Trophoblast cell (in vitro differentiated cells and primary cell): ENCODE results near the gene MAGI2.

Source experiments
- DNase-seq, 2 donors: peaks; one replicate each; pipeline ENCODE4 v3.0.0-alpha.2; 2016
- H2AFZ ChIP-seq: 2 replicates; pipeline ENCODE4 v1.6.1; 2013; ENCODE audit warnings: low read length, moderate library complexity, mild to moderate bottlenecking; ENCODE audit not compliant: insufficient read depth, poor library complexity
- H2AK5ac ChIP-seq: 2 replicates; pipeline ENCODE4 v1.6.1; 2013; ENCODE audit warnings: mild to moderate bottlenecking, low read length
- H2BK120ac ChIP-seq: 2 replicates; pipeline ENCODE4 v1.6.1; 2013; ENCODE audit warnings: low read length, mild to moderate bottlenecking, moderate library complexity; ENCODE audit not compliant: insufficient read depth, poor library complexity
- H2BK12ac ChIP-seq: 2 replicates; pipeline ENCODE4 v1.6.1; 2013; ENCODE audit warnings: mild to moderate bottlenecking, low read length, moderate library complexity
- H2BK5ac ChIP-seq: 2 replicates; pipeline ENCODE4 v1.6.1; 2013; ENCODE audit warnings: low read length, low read depth, moderate library complexity, mild to moderate bottlenecking; ENCODE audit not compliant: poor library complexity
- H3K14ac ChIP-seq: 2 replicates; pipeline ENCODE4 v1.6.1; 2013; ENCODE audit warnings: mild to moderate bottlenecking, low read length
- H3K18ac ChIP-seq: 2 replicates; pipeline ENCODE4 v1.6.1; 2013; ENCODE audit warnings: mild to moderate bottlenecking, low read length
- H3K23ac ChIP-seq: 2 replicates; pipeline ENCODE4 v1.6.1; 2013; ENCODE audit warnings: low read length
- H3K27ac ChIP-seq: 2 replicates; pipeline ENCODE4 v1.5.1; 2013; ENCODE audit warnings: low read depth, mild to moderate bottlenecking, inconsistent platforms, low read length, moderate library complexity
- H3K27me3 ChIP-seq: 2 replicates; pipeline ENCODE4 v1.6.1; 2013; ENCODE audit warnings: inconsistent platforms, mild to moderate bottlenecking, low read length, moderate library complexity; ENCODE audit not compliant: insufficient read depth
- H3K36me3 ChIP-seq, 2 experiments: 1 replicate in 1 of 2; 2 replicates in 1 of 2; pipeline ENCODE4 v1.6.1; 2013; ENCODE audit warnings: low read length in 2 of 2, mild to moderate bottlenecking in 2 of 2, moderate library complexity in 1 of 2; ENCODE audit not compliant: insufficient read depth in 2 of 2, control insufficient read depth in 1 of 2
- H3K4ac ChIP-seq: 2 replicates; pipeline ENCODE4 v1.6.1; 2013; ENCODE audit warnings: low read depth, mild to moderate bottlenecking, low read length, moderate library complexity
- H3K4me1 ChIP-seq, 2 experiments: 1 replicate in 1 of 2; 2 replicates in 1 of 2; pipeline ENCODE4 v1.6.1; 2013; ENCODE audit warnings: low read length in 2 of 2, mild to moderate bottlenecking in 2 of 2, moderate library complexity in 1 of 2; ENCODE audit not compliant: insufficient read depth in 2 of 2, control insufficient read depth in 1 of 2
- H3K4me2 ChIP-seq: 2 replicates; pipeline ENCODE4 v1.6.1; 2013; ENCODE audit warnings: inconsistent platforms, mild to moderate bottlenecking, low read length, moderate library complexity
- H3K4me3 ChIP-seq: 2 replicates; pipeline ENCODE4 v1.5.1; 2013; ENCODE audit warnings: mild to moderate bottlenecking, low read depth, low read length, inconsistent platforms
- H3K79me1 ChIP-seq: one replicate; pipeline ENCODE4 v1.6.1; 2013; ENCODE audit warnings: low read length
- H3K79me2 ChIP-seq: 2 replicates; pipeline ENCODE4 v1.6.1; 2013; ENCODE audit warnings: low read length, mild to moderate bottlenecking; ENCODE audit not compliant: control insufficient read depth, insufficient read depth, poor library complexity
- H3K9ac ChIP-seq: 2 replicates; pipeline ENCODE4 v1.6.1; 2013; ENCODE audit warnings: mild to moderate bottlenecking, low read length
- H3K9me3 ChIP-seq: 2 replicates; pipeline ENCODE4 v1.6.1; 2013; ENCODE audit warnings: low read depth, mild to moderate bottlenecking, control low read depth, inconsistent platforms, low read length; ENCODE audit not compliant: insufficient read depth
- H4K12ac ChIP-seq: 2 replicates; pipeline ENCODE4 v1.6.1; 2013; ENCODE audit warnings: low read depth, mild to moderate bottlenecking, low read length, moderate library complexity
- H4K8ac ChIP-seq: 2 replicates; pipeline ENCODE4 v1.6.1; 2013; ENCODE audit warnings: low read depth, mild to moderate bottlenecking, low read length, moderate library complexity
- H4K91ac ChIP-seq: one replicate; pipeline ENCODE4 v1.6.1; 2013; ENCODE audit warnings: low read depth, mild to moderate bottlenecking, low read length, moderate library complexity
- WGBS: extraction: QIAGEN DNeasy Blood & Tissue Kit; methylation state at CpG from one replicate; pipeline ENCODE4 v1.1.7; 2013; ENCODE audit warnings: missing lambda C conversion rate; ENCODE audit not compliant: insufficient read length, insufficient coverage; ENCODE audit errors: extremely low coverage; 5-methylcytosine and 5-hydroxymethylcytosine counted together

MAGI2 gene

DNA sequence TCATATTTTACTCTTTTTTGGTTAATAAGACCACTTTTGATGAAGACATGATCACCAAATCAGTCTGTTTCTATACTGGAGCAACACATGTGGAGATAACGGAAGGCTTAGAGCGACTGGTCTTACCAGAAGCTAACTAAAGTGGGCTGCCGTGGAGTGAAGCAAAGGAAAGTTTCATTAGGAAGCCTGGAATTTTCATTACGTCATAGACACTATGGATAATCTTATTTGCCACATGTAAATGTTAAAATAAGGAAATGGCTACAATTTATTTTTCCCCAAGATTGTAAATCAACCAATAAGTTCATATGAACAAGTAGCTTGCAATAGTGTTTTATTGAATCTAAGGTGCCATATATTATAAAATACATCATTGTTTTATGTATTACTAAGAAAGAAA lies 1469.5 kb downstream of the MAGI2 start:
- no peaks in the 10 kb centered on the region for H3K27me3 ChIP-seq
- no peaks in the 10 kb centered on the region for H3K79me2 ChIP-seq
- no peak overlapping the region for H4K91ac ChIP-seq
- H3K14ac ChIP-seq = no peak overlapping the region
- no peak overlapping the region for H3K4ac ChIP-seq
- H2BK12ac ChIP-seq = no peak overlapping the region
- H3K4me3 ChIP-seq = no peak overlapping the region
- no peak overlapping the region for H4K8ac ChIP-seq
- H2AFZ ChIP-seq = no peak overlapping the region
- no peak overlapping the region for H3K18ac ChIP-seq
- WGBS = no CpG with 5 or more reads among the region's 4 CpGs
- no peak overlapping the region for H2BK120ac ChIP-seq
- H4K12ac ChIP-seq = no peak overlapping the region
- no peak overlapping the region for H3K4me2 ChIP-seq
- peaks cover 3% of the 10 kb centered on the region for H3K9me3 ChIP-seq
- no peaks in the 10 kb centered on the region for H3K79me1 ChIP-seq
- peaks cover 0 to 4% of the 10 kb centered on the region in 2 experiments for H3K4me1 ChIP-seq
- no peak overlapping the region for H3K27ac ChIP-seq
- H2AK5ac ChIP-seq = no peak overlapping the region
- H3K23ac ChIP-seq = no peak overlapping the region
- no peak overlapping the region for H2BK5ac ChIP-seq
- no peaks in the 10 kb centered on the region for H3K36me3 ChIP-seq
- no peak overlapping the region for H3K9ac ChIP-seq
- DNase-seq = no peak

DNA sequence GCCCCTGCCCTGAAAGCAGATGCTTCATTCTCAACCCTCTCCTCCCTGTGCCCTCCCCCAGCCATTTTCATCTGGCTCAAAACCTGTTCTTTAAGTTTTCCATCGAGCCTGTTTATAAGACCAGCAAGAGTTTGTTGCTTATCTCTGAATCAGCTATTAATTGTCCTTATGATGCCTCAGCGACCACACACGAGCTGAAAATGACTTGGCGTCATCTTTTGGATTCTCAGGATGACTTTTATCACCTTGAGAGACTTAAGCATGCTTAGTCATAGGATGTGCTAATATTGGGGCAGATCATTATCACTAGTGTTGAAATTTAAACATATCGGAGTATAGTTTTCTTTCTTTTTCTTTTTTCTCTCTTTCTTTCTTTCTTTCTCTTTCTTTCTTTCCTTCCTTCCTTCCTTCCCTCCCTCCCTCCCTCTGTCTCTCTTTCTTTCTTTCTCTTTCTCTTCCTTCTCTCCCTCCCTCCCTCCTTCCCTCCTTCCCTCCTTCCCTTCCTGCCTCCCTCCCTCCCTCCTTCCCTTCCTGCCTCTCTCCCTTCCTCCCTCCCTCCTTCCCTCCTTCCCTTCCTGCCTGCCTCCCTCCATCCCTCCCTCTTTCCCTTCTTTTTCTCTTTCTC lies 1470.4 kb downstream of the MAGI2 start:
- no peak overlapping the region for H2AFZ ChIP-seq
- no peak overlapping the region for H3K27ac ChIP-seq
- H2AK5ac ChIP-seq = no peak overlapping the region
- no peak overlapping the region for H2BK120ac ChIP-seq
- H4K12ac ChIP-seq = no peak overlapping the region
- no peaks in the 10 kb centered on the region for H3K79me2 ChIP-seq
- peaks cover 3% of the 10 kb centered on the region for H3K9me3 ChIP-seq
- no peak overlapping the region for H3K23ac ChIP-seq
- no peak overlapping the region for H3K4me3 ChIP-seq
- peaks cover 0 to 4% of the 10 kb centered on the region in 2 experiments for H3K4me1 ChIP-seq
- no peak overlapping the region for H3K4ac ChIP-seq
- no peak overlapping the region for H3K4me2 ChIP-seq
- no peaks in the 10 kb centered on the region for H3K79me1 ChIP-seq
- no peaks in the 10 kb centered on the region for H3K36me3 ChIP-seq
- no peak overlapping the region for H3K9ac ChIP-seq
- no peak overlapping the region for H2BK5ac ChIP-seq
- peak; percentile 92 to 97 for DNase-seq
- H3K18ac ChIP-seq = no peak overlapping the region
- H4K91ac ChIP-seq = no peak overlapping the region
- H3K14ac ChIP-seq = no peak overlapping the region
- H2BK12ac ChIP-seq = no peak overlapping the region
- H3K27me3 ChIP-seq = no peaks in the 10 kb centered on the region
- H4K8ac ChIP-seq = no peak overlapping the region
- WGBS = no CpG with 5 or more reads among the region's 5 CpGs

DNA sequence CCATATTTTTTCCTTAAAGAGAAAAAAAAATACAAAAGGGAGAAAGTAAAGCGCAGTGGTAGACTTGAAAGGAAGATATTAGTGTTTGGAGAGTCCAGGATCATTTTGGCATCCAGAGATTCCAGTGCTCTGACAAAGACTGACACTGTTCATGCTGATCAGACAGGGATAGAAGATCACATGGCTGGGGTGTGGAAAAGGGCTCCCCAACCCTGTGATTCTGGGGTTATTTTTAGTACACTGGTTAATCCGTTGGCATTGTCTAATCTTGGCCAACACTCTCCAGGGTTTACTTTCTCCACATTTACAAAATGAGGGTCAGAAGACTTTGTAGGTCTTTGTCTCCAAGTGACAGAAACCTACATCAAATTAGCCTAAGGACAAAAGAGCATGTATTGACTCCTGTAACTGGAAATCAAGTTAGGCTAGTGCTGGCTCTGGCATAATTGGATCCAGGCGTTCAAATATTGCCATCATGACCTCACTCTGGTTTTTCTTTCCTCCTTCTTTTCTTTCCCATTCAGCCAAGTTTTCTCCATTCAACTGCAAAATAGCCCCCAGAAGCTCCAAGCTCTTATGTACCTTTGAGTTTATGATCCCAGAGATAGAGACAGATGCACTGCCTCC lies 1473.3 kb downstream of the MAGI2 start:
- H2AK5ac ChIP-seq = no peak overlapping the region
- H3K14ac ChIP-seq = no peak overlapping the region
- no peak overlapping the region for H2BK120ac ChIP-seq
- H3K79me1 ChIP-seq = no peaks in the 10 kb centered on the region
- H3K79me2 ChIP-seq = no peaks in the 10 kb centered on the region
- no peak overlapping the region for H3K4me2 ChIP-seq
- H3K18ac ChIP-seq = no peak overlapping the region
- no peak overlapping the region for H3K4ac ChIP-seq
- H3K9me3 ChIP-seq = peaks cover 3% of the 10 kb centered on the region
- H2AFZ ChIP-seq = no peak overlapping the region
- no peak overlapping the region for H4K91ac ChIP-seq
- no peak overlapping the region for H4K8ac ChIP-seq
- no peak overlapping the region for H2BK12ac ChIP-seq
- no peak overlapping the region for H4K12ac ChIP-seq
- H3K9ac ChIP-seq = no peak overlapping the region
- no peaks in the 10 kb centered on the region for H3K27me3 ChIP-seq
- no peak overlapping the region for H3K23ac ChIP-seq
- no CpG with 5 or more reads among the region's 3 CpGs for WGBS
- no peak overlapping the region for H3K27ac ChIP-seq
- H3K4me1 ChIP-seq = peaks cover 0 to 4% of the 10 kb centered on the region in 2 experiments
- H3K36me3 ChIP-seq = no peaks in the 10 kb centered on the region
- no peak overlapping the region for H2BK5ac ChIP-seq
- no peak overlapping the region for H3K4me3 ChIP-seq
- DNase-seq = no peak

DNA sequence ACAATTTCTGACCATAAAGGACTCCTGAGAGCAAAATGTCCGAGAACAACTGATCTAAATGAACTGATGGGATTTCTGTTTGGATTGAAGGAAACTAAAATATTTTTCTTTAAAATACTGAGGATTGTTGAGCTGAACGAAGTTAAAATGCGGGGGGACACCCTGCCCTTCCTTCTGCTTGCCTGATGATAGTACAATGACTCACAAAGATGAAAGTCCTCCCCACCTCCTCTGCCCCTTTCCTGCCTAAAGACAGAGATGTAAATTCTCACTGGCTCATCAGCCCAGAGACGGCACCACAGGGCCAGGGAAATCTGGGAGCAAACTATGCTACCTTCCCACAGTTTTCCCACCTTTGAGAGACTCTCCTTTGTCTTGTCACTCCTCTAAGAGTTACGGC lies 1474.2 kb downstream of the MAGI2 start:
- no peak overlapping the region for H3K4me2 ChIP-seq
- no peak overlapping the region for H3K4ac ChIP-seq
- no peak overlapping the region for H2BK5ac ChIP-seq
- no peak overlapping the region for H4K12ac ChIP-seq
- no peak for DNase-seq
- H3K9me3 ChIP-seq = peaks cover 3% of the 10 kb centered on the region
- no peak overlapping the region for H4K8ac ChIP-seq
- H3K4me1 ChIP-seq = peaks cover 0 to 4% of the 10 kb centered on the region in 2 experiments
- no peaks in the 10 kb centered on the region for H3K79me1 ChIP-seq
- H3K14ac ChIP-seq = no peak overlapping the region
- no peak overlapping the region for H4K91ac ChIP-seq
- no peaks in the 10 kb centered on the region for H3K27me3 ChIP-seq
- no peak overlapping the region for H2BK120ac ChIP-seq
- H3K23ac ChIP-seq = no peak overlapping the region
- no peak overlapping the region for H3K18ac ChIP-seq
- H3K9ac ChIP-seq = no peak overlapping the region
- H2BK12ac ChIP-seq = no peak overlapping the region
- no peaks in the 10 kb centered on the region for H3K79me2 ChIP-seq
- H3K4me3 ChIP-seq = no peak overlapping the region
- no peak overlapping the region for H3K27ac ChIP-seq
- no peak overlapping the region for H2AK5ac ChIP-seq
- H2AFZ ChIP-seq = no peak overlapping the region
- H3K36me3 ChIP-seq = no peaks in the 10 kb centered on the region
- no CpG with 5 or more reads among the region's 5 CpGs for WGBS
